Right renal cortex interstitium (tissue), 3 donors: ENCODE measurements around the gene TXNDC8. TPM values are rescaled to one million over a fixed set of nuclear protein-coding genes. Genes with fewer than 3 reads are reported as not detected.

Source experiments
- polyA plus RNA-seq, 3 donors: library from polyadenylated mRNA; unstranded; fragments of 120-200 nt; gene quantifications; one replicate each; pipeline ENCODE4 v1.2.1, GENCODE V29; 2013; ENCODE audit not compliant: insufficient read length in 3 of 3

TXNDC8 gene
- polyA plus RNA-seq, 3 donors, result not detected

Other genes starting within 250 kb of the TXNDC8 start
- under 1 TPM; 0.35 to 0.51 (median 0.42) TPM for gene C9orf152, start 129.7 kb downstream of the TXNDC8 start, polyA plus RNA-seq
- gene TXN, start 81.4 kb downstream of the TXNDC8 start, polyA plus RNA-seq, result 100 to 1,000 TPM; 242 to 274 (median 261) TPM
- 1 to 10 TPM; 6.1 to 8.0 (median 7.0) TPM for gene SVEP1, start 241.9 kb upstream of the TXNDC8 start, polyA plus RNA-seq